Retinal pigment epithelial cell (primary cell): ENCODE measurements around the gene ATG2A.

Experiments
- DNase-seq: peaks from one replicate; pipeline ENCODE4 v3.0.0-alpha.2; 2010; ENCODE audit warnings: low read depth
- H3K4me3 ChIP-seq: 2 replicates; pipeline ENCODE4 v1.5.1; 2011; ENCODE audit warnings: mild to moderate bottlenecking, low read length, control low read depth, moderate library complexity
- CTCF ChIP-seq: conservative IDR thresholded peaks from 2 replicates; pipeline ENCODE4 v1.5.1; 2011; ENCODE audit warnings: low read depth, low read length, control low read depth, inconsistent platforms

The ATG2A gene

GRCh38 chr11:64903291-64903833, 13.6 kb downstream of the ATG2A start:
- TF ChIP-seq CTCF = no peak
- DNase-seq = no peak
- no peak overlapping the region for H3K4me3 ChIP-seq

- TF ChIP-seq CTCF = no peak
- no peak for DNase-seq
- no peak overlapping the region for H3K4me3 ChIP-seq
These were observed 14.7 kb downstream of the ATG2A start for GRCh38 chr11:64902102-64902900.

GRCh38 chr11:64900774-64901173, 16.2 kb downstream of the ATG2A start:
- no peak for TF ChIP-seq CTCF
- no peak for DNase-seq
- H3K4me3 ChIP-seq = no peak overlapping the region

- TF ChIP-seq CTCF = no peak
- H3K4me3 ChIP-seq = no peak overlapping the region
- DNase-seq = no peak
These were observed 16.7 kb downstream of the ATG2A start for GRCh38 chr11:64900263-64900678.

- no peak for DNase-seq
- no peak for TF ChIP-seq CTCF
- no peak overlapping the region for H3K4me3 ChIP-seq
These were observed 18.5 kb downstream of the ATG2A start for GRCh38 chr11:64898541-64898940.

- H3K4me3 ChIP-seq = no peak overlapping the region
- DNase-seq = no peak
- no peak for TF ChIP-seq CTCF
These were observed 18.9 kb downstream of the ATG2A start for GRCh38 chr11:64898076-64898445.

- no peak overlapping the region for H3K4me3 ChIP-seq
- DNase-seq = no peak
- TF ChIP-seq CTCF = no peak
These were observed 19.5 kb downstream of the ATG2A start for GRCh38 chr11:64897381-64898075.
